Lower leg skin (tissue), 3 donors: ENCODE measurements around the gene VAV3.

Experiments
- CTCF ChIP-seq, 3 donors: fragments of 450-650 bp; IDR thresholded peaks; one replicate each; pipeline ENCODE4 v1.5.1; 2016; ENCODE audit warnings: antibody characterized with exemption in 3 of 3, mild to moderate bottlenecking in 3 of 3, moderate library complexity in 2 of 3
- POLR2A ChIP-seq, 2 donors: fragments of 450-650 bp; IDR thresholded peaks; one replicate each; pipeline ENCODE4 v1.6.1; 2016 to 2017; ENCODE audit warnings: antibody characterized with exemption in 2 of 2, mild to moderate bottlenecking in 1 of 2, moderate library complexity in 1 of 2

GRCh38 chr1:107604825-107605224, 360.2 kb downstream of the VAV3 start:
- TF ChIP-seq CTCF (IDR thresholded peaks at IDR 0.05) (no peak), POLR2A (IDR thresholded peaks at IDR 0.05) (no peak)
